ENCODE measurements around the gene PRR33.
A peak's percentile ranks its signal among the peaks of the same experiment; 100 is the strongest.

The PRR33 gene

GRCh38 chr11:1888811-1889210 is 2.9 kb downstream of the PRR33 start:
- TF ChIP-seq CTCF (IDR thresholded peaks at IDR 0.05) = no peak

- TF ChIP-seq CTCF (IDR thresholded peaks at IDR 0.05) = no peak
Measured at GRCh38 chr11:1888347-1888753, 3.3 kb downstream of the PRR33 start.

- no peak for TF ChIP-seq CTCF (IDR thresholded peaks at IDR 0.05)
Measured at GRCh38 chr11:1887451-1888346, 4.0 kb downstream of the PRR33 start.

- TF ChIP-seq CTCF (IDR thresholded peaks at IDR 0.05) = no peak
Measured at GRCh38 chr11:1884303-1884700, 7.4 kb downstream of the PRR33 start.

- TF ChIP-seq CTCF (IDR thresholded peaks at IDR 0.05) = no peak
Measured at GRCh38 chr11:1883346-1884302, 8.1 kb downstream of the PRR33 start.

GRCh38 chr11:1882265-1883238 is 9.1 kb downstream of the PRR33 start:
- peak; percentile 89 for TF ChIP-seq CTCF (IDR thresholded peaks at IDR 0.05)

All from LNCAP (cell line).